Forelimb muscle (tissue), 1 donor: ENCODE results near the gene MYBPHL. TPM values are rescaled to one million over a fixed set of nuclear protein-coding genes. Genes with fewer than 3 reads are reported as not detected.
"Not testable (repeated sequence)": the region's sequence is repeated elsewhere in the genome, so short reads cannot be mapped to it uniquely, and the experiment has no call there.

Experiments used
- DNase-seq: peaks from one replicate; pipeline ENCODE4 v3.0.0-alpha.2; 2013; ENCODE audit warnings: low read depth
- polyA plus RNA-seq: library from polyadenylated mRNA; unstranded; fragments of 120-200 nt; gene quantifications from one replicate; pipeline ENCODE4 v1.2.1, GENCODE V29; 2013; ENCODE audit not compliant: insufficient read length

Gene MYBPHL
- polyA plus RNA-seq, 1 donor: 1.2 TPM

DNA sequence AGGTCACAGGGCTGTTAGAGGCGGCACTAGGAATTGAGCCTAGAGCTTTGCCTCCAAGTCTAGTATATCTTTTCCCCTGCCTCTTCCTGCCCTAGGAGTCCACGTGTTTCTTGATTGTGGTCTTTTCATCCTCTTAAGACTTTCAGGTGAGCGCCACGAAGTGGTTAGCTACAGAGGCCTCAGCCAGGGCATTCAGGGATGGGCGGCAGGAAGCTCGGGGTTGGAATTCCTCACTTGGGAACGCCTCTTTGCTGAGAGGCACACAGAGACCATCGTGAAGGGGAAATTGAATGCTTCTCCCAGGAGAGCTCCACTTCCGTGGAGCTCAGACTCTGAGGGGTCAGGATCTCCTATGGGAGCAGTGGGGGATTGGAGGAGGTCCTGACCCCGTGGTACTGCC is 820 bp downstream of the MYBPHL start:
- DNase-seq: not testable (repeated sequence)

DNA sequence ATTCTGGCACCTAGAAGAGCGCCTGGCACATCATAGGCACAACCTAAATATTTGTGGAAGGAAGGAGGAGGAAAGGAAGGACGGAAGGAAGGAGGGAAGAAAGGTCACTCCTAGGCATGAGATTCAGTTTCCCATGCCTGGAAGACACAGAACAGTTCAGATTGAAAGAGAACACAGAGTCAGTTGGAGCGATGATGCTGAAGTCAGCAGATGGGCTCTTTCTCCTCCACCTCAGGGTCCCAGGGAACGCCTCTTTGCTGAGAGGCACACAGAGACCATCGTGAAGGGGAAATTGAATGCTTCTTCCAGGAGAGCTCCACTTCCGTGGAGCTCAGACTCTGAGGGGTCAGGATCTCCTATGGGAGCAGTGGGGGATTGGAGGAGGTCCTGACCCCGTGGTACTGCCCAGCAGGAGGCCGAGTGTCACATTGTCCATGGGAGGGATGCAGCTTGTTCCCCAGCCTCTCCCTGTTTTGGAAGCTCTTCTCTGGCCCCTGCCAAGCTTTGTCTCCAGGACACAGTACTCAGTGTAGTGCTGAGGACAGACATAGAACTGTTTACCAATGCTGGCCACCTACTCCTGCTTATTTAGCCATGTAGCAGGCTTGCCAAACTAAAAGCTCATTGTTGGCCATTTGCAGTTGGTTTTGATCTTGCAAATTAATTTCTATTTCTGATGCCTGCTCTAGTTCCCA is 2.4 kb downstream of the MYBPHL start:
- no peak for DNase-seq

DNA sequence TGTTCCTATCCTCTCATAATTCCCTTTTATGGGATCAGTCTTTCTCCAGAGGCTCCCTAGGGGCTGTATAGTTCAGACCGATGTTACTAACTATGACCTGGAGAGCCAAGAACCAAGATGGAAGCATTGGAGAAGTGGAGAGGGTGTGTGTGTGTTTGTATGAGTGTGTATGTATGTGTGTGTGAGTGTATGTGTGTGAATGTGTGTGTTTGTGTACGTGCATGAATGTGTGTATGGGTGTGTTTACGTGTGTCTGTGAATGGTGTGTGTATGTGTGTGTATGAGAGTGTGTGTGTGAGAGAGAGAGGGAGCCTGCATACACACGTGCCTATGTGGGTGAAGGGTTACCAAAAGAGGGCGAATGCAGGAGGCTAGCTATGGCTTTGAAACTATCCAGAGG is 4.9 kb downstream of the MYBPHL start:
- no peak for DNase-seq

DNA sequence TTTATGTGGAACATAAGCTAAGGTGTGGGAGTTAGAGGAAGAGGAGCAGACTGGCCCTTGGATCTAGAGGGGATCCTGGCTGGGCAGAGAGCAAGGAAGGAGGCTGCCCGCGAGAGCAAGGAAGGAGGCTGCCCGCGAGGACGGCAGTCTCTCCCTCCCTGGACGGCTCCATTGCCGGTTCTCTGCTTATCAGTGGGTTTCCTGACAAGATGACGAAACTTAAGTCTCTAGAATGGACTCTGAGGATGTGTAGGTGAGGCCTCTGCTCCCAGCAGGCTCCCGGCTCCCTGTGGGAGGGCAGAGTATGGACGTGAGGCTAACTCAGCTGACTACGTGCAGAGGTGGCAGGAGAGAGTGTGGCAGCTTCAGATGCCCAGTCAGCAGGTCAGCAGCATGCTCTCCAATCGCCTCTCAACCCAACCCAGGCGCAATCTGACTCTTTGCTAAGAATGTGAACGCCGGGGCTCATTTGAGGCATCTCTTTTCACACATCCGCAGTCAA is 6.1 kb downstream of the MYBPHL start:
- DNase-seq: no peak

DNA sequence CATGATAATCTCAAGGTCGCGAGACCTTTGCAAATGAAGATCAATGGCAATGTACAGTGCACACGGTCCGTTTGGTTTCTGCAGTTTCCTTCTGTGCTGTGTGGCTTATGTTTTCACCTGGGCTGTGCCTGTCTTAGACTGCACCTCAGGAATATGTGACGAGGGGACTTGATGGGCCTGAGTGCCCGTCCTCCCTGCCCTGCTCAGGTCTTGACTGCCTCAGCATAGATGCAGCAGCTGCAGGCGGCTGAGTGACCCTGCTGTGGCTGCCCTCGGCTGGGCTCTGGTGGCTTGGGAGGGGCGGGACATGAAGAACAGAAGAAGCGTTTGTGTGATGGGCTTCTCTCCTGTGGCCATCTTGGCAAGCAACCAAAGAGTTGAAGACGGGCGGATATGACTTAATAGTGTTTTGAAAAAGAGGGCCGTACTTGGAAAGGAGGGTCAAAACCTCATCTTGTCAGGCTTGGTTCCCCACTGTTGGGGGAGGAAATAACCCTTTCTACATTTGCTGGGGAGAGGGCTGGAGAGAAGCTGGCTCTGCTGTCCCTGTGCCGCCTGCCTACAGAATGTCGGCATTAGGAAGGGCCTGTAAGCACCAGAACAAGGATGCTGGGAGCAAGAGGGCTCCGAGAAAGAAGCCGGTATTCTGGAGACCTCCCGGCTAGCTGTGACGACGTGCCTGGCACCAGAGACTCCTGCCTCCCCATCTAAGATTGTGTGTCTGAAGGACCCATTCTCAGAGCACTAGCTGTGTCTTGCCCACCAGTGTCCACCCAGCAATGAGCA is 7.1 kb downstream of the MYBPHL start:
- DNase-seq: peak; percentile 53

DNA sequence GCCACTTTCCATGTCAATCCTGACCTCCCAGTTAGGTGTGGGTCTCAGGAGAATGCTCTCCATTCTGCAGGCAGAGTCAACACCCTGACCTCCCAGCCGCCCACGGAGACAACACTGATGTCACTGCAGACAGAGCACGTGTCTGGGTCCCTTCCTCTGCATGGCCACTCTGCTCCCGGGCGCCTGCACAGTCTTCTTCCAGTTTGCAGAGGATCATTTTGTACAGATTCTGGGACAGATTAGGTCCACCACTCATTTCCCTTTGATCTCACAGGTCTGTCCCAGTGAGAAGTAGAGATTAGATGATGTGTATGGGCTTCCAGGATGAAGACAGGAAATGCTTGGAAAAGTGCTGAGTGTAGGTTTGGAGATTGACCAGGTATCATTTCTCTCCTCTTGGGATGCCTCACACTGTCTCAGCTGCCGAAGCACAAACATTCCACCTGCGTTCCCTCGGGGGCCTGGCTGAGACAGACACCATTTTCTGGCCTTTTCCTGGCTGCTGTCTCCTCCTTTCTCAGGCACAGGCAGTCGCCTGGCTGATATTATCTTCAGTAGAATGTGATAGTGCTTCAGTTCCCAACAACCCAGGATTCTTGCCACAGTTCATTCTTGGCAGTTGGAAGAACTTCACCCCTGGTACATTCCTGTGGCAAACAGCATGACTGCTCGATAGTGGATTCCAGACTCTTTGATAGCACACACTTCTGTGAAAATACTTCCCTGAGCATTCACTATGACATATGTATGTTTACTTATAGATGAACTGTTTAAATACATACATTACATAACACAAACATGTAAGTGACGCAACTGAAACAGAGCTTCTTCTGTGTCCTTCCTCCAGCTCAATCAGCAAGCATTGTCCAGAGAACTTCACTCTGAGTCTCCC is 7.9 kb downstream of the MYBPHL start:
- no peak for DNase-seq

DNA sequence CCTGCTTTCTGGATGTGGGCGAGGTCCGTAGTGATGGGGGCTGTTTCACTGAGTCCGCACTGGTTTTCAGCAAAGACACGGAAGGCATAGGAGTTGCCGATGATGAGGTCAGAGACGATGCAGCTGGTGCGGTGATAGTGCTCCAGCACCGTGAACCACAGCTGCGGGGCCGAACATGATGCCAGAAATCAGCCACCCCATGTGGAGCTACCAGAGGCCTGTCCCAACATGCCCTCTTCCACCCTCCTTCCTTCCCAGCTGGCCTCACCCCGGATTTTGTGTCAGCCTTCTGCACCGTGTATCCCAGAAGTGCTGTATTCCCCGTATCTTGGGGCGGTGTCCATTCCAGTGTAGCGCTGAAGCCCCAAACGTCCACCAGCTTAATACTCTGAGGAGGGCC is 10.0 kb downstream of the MYBPHL start:
- DNase-seq: no peak

DNA sequence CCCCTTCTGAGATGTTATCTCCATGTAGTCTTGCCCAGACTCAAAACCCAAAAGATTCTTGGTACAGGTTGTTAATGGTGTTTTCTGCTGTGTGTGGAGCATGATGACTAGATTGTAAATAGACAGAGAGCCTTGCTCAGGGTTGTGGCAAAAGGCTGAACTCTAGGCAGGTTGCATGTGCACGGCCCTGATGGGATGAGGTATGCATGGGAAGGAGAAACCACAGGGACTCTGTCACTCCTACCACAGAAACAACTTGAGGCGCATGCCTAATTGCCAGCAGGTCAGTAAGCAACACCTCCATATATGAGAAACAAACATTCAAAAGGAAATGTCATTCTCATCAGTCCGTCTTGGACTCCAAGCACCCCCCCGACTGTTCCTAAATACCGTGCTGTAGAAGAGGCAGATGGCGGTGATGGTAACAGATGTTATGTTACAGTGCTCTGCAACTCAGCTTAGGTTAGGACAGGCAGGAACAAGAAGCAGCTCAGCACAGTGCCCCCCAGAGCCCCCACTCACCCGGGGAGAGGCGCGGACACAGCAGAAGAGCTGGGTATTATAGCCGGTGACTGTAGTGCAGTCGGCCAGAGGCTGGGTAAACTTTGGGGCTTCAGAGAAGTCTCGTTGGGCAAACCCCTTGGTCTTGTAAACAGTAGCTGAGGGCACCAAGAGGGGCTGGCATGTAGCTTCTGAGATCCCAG is 10.9 kb downstream of the MYBPHL start:
- DNase-seq: no peak

DNA sequence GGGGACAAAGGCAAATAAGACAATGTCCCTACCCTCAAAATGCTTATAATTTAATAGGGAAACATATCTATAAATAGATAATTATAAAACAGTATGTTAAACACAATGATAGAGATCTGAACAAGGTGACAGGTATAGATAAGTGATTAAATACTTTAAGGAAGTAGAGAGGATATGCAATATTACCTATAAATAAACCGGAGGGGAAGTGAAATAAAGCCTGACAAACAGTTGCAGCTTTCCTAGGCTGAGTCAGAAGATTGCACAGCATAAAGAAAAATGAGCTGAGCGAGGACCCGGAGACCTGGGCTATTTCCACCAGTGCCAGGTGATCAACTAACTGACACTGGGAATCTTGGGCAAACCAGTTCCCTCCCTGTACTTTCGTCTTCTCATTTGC is 12.3 kb downstream of the MYBPHL start:
- no peak for DNase-seq

DNA sequence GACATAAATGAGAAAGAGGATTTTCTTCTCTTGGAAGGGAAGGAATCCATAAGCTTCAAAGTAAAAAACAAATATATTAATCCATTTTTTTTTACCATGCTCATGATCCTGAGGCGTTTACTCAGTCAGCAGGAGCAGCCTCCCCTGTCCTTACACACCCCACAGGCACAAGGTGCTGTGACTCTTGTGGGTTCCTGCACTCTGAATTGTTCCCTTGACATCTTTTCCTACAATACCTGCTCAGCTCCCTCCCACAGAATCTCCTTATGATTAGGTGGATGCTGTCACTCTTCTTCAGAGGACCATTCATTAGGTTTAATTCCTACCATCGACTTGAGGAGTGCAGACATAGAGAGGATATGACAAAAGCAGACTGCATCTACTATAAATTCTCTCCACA is 13.8 kb downstream of the MYBPHL start:
- DNase-seq: no peak

DNA sequence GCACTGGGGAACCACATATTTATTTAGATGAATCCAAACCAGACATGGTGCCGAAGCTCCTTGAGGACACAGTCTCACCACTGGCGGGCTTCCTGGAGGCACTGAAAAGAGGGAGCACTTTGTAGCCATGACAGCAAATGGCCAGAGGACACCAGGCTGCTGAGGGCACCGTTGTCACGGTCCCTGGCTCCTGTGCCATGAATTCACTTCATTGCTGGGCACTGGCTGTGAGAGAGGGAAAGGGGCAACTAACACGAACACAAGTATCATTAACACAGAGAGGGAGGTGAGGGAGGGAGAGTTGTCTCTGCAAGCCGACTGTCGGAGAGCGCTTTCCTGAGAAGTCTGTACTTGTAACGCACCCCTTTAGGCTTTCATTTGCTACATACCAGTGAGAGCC is 14.4 kb downstream of the MYBPHL start:
- DNase-seq: no peak

DNA sequence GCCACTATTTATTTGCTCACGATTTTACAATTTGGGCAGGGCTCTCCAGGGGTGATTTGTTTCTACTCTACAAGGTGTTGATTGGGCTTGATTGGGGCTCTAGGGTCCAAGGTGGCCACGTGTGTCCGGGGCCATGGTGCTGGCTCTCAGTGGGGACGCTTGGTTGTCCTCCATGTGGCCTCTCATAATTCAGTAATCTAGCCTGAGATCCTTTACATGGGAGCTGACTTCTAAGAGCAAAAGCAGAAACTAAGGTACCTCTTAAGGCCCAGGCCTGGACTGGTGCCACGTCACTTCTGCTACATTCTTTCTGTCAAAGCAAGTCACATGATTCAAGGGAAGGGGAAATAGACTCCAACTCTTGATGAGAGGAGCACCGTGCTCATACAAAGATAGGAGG is 15.8 kb downstream of the MYBPHL start:
- DNase-seq: no peak

DNA sequence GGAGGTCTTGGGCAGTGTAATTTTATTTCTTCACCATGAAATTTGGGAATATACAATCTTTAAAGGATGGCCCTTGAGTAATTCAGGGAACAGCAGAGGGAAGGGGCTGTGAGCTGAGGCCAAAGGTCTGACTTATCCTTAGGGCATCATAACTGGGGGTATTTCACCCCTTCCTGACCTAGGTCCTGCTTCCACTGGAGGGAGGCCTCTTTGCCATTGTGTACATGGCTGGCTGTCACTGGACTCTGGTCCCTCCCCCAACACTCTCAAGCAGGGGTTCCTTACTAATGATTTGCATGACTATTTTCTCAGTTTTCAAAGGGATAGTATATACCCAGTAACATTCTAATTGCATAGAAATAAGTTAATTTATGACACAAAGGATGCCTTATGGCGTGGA is 16.7 kb downstream of the MYBPHL start:
- no peak for DNase-seq

DNA sequence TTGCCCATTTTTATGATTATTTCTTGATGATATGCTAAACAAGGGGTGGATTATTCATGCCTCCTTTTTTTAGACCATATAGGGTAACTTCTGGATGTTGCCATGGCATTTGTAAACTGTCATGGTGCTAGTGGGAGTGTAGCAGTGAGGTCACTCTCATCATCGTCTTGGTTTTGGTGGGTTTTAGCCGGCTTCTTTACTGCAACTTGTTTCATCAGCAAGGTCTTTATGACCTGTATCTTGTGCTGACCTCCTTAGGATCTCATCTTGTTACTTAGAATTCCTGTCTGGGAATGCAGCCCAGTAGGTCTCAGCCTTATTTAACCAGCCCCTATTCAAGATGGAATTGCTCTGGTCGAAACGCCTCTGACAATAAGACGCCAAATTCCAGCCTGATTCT is 20.0 kb downstream of the MYBPHL start:
- DNase-seq: not testable (repeated sequence)

DNA sequence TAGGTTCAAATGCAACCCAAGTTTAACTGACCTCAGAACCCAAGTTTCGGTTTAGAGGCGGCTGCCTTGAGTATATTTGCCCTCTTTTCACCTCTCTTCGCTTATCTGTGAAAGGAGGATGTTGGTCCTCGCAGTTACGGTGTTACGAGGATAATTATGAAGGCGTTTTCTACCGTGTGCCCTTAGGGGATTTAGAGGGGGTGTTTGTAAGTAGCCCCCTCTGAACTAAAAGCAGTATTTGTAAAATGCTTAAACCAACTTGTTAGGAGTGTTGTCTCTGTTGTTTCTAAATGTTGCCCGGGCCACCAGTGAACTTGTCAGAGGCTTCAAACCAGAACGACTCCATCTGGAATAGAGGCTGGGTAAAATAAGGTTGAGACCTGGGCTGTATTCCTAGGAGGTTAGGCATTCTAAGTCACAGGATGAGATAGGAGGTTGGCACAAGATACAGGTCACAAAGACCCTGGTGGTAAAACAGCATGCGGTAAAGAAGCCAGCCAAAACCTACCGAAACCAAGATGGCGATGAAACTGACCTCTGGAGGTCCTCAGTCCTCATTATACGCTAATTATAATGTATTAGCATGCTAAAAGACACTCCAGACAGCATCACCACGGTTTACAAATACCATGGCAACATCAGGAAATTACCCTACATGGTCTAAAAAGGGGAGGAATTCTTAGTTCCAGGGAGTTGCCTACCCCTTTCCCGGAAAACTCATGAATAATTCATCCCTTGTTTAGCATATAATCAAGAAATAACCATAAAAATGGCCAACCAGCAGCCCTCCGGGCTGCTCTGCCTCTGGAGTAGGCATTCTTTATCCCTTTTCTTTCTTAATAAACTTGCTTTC is 22.8 kb downstream of the MYBPHL start:
- DNase-seq: no peak

DNA sequence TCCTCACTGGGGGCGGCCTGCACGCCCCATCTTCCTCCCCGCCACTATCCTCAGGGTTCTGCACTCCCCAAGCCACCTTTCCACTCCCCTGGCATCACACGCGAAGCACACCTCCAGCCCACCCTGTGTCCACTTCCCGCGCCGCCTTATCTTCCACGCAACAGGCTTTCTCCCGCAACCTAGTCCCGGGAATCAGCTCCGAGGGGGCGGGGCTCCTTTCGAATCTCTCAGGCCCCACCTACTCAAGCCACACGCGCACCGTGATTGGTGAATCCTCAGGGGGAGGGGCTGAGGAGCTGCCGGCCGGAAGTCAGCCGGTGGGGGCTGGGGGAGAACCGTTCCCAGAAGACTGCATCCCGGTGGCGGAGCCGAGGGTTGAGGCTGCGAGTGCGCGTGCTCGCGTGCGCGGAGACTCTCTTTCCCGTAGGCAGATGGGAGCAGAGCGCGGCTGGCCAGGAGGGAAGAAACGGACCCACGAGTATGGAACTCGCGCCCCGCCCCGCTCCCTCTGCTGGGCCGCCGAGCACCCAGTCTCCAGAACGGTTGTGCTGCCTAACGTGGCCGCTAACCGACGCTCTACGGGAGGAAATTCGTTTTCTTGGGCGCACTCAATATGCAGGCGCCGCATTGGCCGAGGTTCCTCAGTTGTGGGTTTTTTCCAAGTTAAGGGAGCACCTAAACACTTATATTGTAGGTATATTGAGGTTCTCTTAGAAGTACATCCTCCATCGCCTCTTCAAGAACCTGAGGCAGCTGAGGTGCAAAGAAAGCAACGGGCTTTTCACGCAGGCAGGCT is 23.7 kb downstream of the MYBPHL start, which contains the start of gene PSRC1:
Gene PSRC1 (minus strand): TSS at position 194 of the 796 bp plus-strand sequence.
- peak; percentile 82 for DNase-seq

DNA sequence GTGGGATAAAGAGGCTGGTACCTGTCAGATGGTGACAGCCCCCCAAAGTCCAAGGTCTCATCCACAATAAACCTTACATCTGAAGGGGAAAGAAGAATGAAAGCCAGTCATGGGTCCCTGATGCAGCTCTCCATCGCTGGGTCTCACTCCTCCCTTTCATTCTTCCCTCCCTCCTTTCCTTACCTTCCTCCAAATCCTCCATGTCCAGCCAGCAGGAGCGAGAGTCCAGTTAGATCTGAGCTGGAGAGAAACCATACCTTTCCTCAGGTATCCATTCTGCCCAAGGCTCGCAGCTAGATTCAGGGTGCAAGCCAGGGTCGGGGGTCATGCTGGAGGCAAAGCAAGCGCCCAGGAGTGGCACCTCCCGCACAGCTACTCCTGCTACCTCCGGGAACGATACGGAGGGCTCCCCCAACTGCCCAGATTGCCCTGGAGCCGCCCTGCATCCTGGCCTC is 24.3 kb downstream of the MYBPHL start:
- no peak for DNase-seq

DNA sequence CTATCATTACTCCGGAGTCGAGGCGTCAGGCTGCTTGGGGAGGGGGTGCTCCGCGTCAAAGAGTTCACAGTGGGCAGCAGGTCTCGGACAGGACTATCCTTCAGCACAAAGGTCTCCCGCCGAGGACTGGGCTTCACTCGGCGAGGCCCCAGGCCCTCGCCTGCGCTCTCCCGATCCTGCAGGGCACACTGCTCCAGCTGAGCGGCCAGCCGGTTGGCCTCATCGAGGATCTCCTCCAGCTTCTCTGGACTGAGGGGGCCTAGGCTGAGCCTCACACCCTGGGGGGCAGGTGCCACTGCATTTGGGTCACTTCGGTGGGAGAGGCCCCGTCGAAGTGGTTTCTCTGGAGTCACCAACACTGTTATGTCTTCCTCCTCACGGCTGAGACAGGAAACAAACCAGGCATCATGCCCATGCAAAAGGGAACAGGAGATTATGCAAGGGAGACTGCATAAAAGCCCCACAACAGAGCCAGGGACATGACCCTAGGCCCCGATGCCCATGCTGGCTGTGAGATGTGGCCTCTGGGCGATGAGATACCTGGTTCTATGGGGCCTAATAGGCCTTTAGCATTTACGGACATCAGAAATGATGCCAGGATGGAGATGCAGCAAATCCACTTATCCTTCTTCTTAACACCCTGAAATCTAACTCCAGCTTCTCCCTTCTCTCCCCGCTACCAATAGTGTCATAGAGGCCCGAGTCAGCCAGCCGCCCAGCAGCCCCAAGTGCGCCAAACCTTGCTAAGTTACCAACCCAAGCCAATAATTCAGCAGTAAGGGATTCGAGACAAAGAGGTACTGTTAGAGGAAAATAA is 24.9 kb downstream of the MYBPHL start:
- DNase-seq: no peak

DNA sequence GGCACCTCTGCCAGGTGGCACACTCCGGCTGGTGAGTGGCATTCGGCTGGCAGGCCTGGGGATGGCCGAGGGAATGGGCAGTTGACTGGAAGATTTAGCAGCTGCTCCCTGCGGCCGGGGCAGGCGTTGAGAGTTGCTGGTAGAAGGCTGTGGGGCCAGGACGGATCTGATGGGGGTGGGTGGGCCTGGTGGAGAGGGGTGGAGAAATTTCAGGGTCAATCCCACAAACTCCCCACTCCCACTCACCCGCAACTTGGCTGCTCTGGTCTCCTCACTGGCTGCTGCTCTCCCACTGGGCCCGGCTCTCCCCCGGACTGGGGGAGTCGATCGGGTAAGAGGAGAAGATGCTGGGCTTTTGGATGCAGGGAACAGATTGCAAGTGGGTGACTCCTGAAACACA is 25.9 kb downstream of the MYBPHL start:
- DNase-seq: no peak
